GM12878 (cell line): Measurements from ENCODE around the gene DLG2. TPM values are rescaled to one million over a fixed set of nuclear protein-coding genes. Genes with fewer than 3 reads are reported as not detected.

Source experiments
- ATAC-seq: fragments of 200-7000 bp; cut with Tn5 transposase; 3 replicates; pipeline ENCODE4 v1.9.1; 2020; ENCODE audit warnings: mild to moderate bottlenecking, moderate library complexity
- BruUV-seq: library from RNA; stranded (reverse); fragments of 400-500 nt; replicated peaks from 2 replicates; lab custom pipeline; 2021; lab: Mats Ljungman, UMichigan
- CTCF ChIA-PET: fragments of 300-600 bp; sonication (Branson Sonifier 250); formaldehyde crosslinking; extraction: SDS; loops from one replicate; lab custom pipeline; 2021; ENCODE audit warnings: inconsistent platforms; lab: Yijun Ruan, JAX
- POLR2A ChIA-PET: fragments of 350-600 bp; formaldehyde crosslinking; extraction: SDS; loops from one replicate; lab custom pipeline; 2021; ENCODE audit warnings: inconsistent platforms; lab: Charles Lee
- RAD21 ChIA-PET: fragments of 300-600 bp; sonication (Branson Sonifier 250); formaldehyde crosslinking; loops from one replicate; lab custom pipeline; 2023; ENCODE audit warnings: antibody characterized with exemption; ENCODE audit not compliant: unreplicated experiment; lab: Charles Lee
- SMC1A ChIA-PET: fragments of 300-600 bp; sonication (Branson Sonifier 250); formaldehyde crosslinking; loops from one replicate; lab custom pipeline; 2023; ENCODE audit not compliant: unreplicated experiment, uncharacterized antibody; lab: Charles Lee
- DNase-seq: peaks from one replicate; pipeline ENCODE4 v3.0.0-alpha.2; 2011; ENCODE audit warnings: low read depth, low spot score
- FAIRE-seq: peaks from 3 replicates; lab custom pipeline; 2011; peaks lifted over from hg19 to GRCh38; lab: Jason Lieb, UNC
- H2AFZ ChIP-seq: 2 replicates; pipeline ENCODE4 v1.6.0; 2011; ENCODE audit warnings: low read depth, low read length, control low read depth; ENCODE audit not compliant: control insufficient read depth
- H3K27ac ChIP-seq: 2 replicates; pipeline ENCODE4 v1.5.1; 2011; ENCODE audit warnings: control low read depth; ENCODE audit not compliant: control insufficient read depth, insufficient read depth
- H3K27me3 ChIP-seq, 2 experiments: replicated peaks in 1 of 2; 2 replicates each; pipeline versions ENCODE4 v1.6.0 to v1.6.1; 2011; ENCODE audit warnings: low read length in 1 of 2; ENCODE audit not compliant: control insufficient read depth in 2 of 2, insufficient read depth in 2 of 2
- H3K36me3 ChIP-seq, 2 experiments: 2 replicates each; pipeline ENCODE4 v1.5.1; 2011; ENCODE audit warnings: low read length in 1 of 2; ENCODE audit not compliant: control insufficient read depth in 2 of 2, insufficient read depth in 2 of 2
- H3K4me1 ChIP-seq: 2 replicates; pipeline ENCODE4 v1.6.1; 2011; ENCODE audit warnings: mild to moderate bottlenecking, low read length, moderate library complexity, mixed read lengths; ENCODE audit not compliant: control insufficient read depth, insufficient read depth
- H3K4me2 ChIP-seq: 2 replicates; pipeline ENCODE4 v1.6.0; 2011; ENCODE audit warnings: control low read depth; ENCODE audit not compliant: control insufficient read depth, insufficient read depth
- H3K4me3 ChIP-seq: fragments of 200-600 bp; sonication (generic); 2 replicates; pipeline ENCODE4 v1.5.1; 2016
- H3K79me2 ChIP-seq: 2 replicates; pipeline ENCODE4 v1.6.0; 2011; ENCODE audit warnings: low read length; ENCODE audit not compliant: control insufficient read depth, insufficient read depth
- H3K9ac ChIP-seq: 2 replicates; pipeline ENCODE4 v1.8.0; 2011; ENCODE audit warnings: low read length, control low read depth, mixed read lengths; ENCODE audit not compliant: control insufficient read depth, insufficient read depth
- H3K9me3 ChIP-seq: replicated peaks from 3 replicates; pipeline ENCODE4 v1.5.1; 2011; ENCODE audit warnings: mild to moderate bottlenecking, low read length; ENCODE audit not compliant: control insufficient read depth, insufficient read depth
- H4K20me1 ChIP-seq: 2 replicates; pipeline ENCODE4 v1.6.0; 2011; ENCODE audit not compliant: control insufficient read depth, insufficient read depth
- CBX3 ChIP-seq: fragments of 200-600 bp; sonication (generic); IDR thresholded peaks from 2 replicates; pipeline ENCODE4 v1.6.1; 2016; ENCODE audit warnings: low read depth, borderline replicate concordance
- RCOR1 ChIP-seq: conservative IDR thresholded peaks from 2 replicates; pipeline ENCODE4 v1.6.1; 2012; ENCODE audit warnings: low read depth, low read length, improper control_type of control experiment
- SMAD5 ChIP-seq: IDR thresholded peaks from 2 replicates; pipeline ENCODE4 v1.6.1; 2016; ENCODE audit warnings: antibody characterized with exemption, low read depth
- SUZ12 ChIP-seq: fragments of 200-600 bp; sonication (generic); IDR thresholded peaks from one replicate; pipeline ENCODE4 v1.6.1; 2018; ENCODE audit warnings: antibody characterized with exemption, mild to moderate bottlenecking; ENCODE audit not compliant: unreplicated experiment
- ZNF207 ChIP-seq: fragments of 450-650 bp; IDR thresholded peaks from 2 replicates; pipeline ENCODE4 v1.6.1; 2014; ENCODE audit warnings: antibody characterized with exemption, mild to moderate bottlenecking, borderline replicate concordance
- ZNF274 ChIP-seq: IDR thresholded peaks from one replicate; pipeline ENCODE4 v1.8.0; 2011; ENCODE audit not compliant: insufficient read length, insufficient read depth
- WGBS: methylation state at CpG from one replicate; pipeline ENCODE4 v1.1.6; 2016; ENCODE audit warnings: low lambda C conversion rate; ENCODE audit not compliant: insufficient replicate concordance, insufficient coverage; ENCODE audit errors: missing lambda C conversion rate; 5-methylcytosine and 5-hydroxymethylcytosine counted together
- in situ Hi-C: fragments of 300-500 bp; cut with MboI; formaldehyde crosslinking; loops from 9 replicates; pipeline ENCODE4 v1.14.3; 2018; ENCODE audit warnings: mixed read lengths
- intact Hi-C: fragments of 100-400 bp; cut with micrococcal nuclease; formaldehyde crosslinking; loops from one replicate; pipeline ENCODE4 v1.14.2; 2022; ENCODE audit not compliant: unreplicated experiment
- polyA plus RNA-seq, 11 experiments: library from polyadenylated mRNA; depleted of rRNA in 4 of 11; unstranded in 6 of 11; stranded (reverse) in 5 of 11; fragments of >200 nt; fragmentation: Nextera tagmentation in 4 of 11; fragmentation: Illumina TruSeq in 1 of 11; extraction: Ambion mirVana in 4 of 11; extraction: Trizol in 1 of 11; gene quantifications; 1 replicate in 1 of 11; 2 replicates in 10 of 11; pipeline versions ENCODE4 v1.2.1 to v1.2.3, GENCODE V29; 2011 to 2016; ENCODE audit warnings: inconsistent platforms in 2 of 11, missing spikeins in 2 of 11, low read depth in 1 of 11
- total RNA-seq, 4 experiments: library from RNA; depleted of rRNA in 3 of 4; stranded (reverse); fragments of >200 nt in 3 of 4; fragmentation: Illumina TruSeq in 1 of 4; extraction: Trizol in 1 of 4; gene quantifications; 2 replicates each; pipeline versions ENCODE4 v1.2.1 to v1.2.3, GENCODE V29; 2013 to 2021
- TF ChIP-seq, protein P1 (sequence below): fragments of 450-650 bp; IDR thresholded peaks from 2 replicates; pipeline ENCODE4 v1.6.1; 2016; ENCODE audit warnings: mild to moderate bottlenecking
- TF ChIP-seq, protein P2 (sequence below): fragments of 450-650 bp; IDR thresholded peaks from 2 replicates; pipeline ENCODE4 v1.6.1; 2017; ENCODE audit warnings: mild to moderate bottlenecking, moderate library complexity
- TF ChIP-seq, protein P3 (sequence below): IDR thresholded peaks from 2 replicates; pipeline ENCODE4 v1.6.1; 2012; ENCODE audit warnings: low read length, inconsistent platforms

DLG2 gene
- total and polyA plus RNA-seq, 10 of the 15 experiments (the other 5 are each of a cell fraction or from before 2014, with no cell fraction given) = 0.09 to 0.98 (median 0.35) TPM

DNA sequence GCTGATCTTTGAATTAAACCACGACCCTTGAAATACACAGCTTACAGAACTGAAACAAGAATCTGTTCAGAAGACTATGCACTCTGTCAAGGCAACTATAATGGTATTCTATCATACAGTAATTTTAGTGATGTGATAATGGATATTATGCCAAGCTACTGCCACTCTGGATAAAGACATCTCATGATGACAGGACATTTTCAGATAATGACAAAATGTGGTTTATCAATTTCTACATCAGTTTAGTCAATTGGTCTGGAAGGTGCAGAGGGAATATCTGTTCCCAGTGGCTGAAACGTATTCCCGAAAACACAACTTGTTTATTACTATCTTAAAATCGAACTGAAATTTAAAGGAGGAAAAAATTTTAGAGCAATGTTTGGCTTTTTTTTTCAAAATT, 1331.3 kb downstream of the DLG2 start:
- FAIRE-seq (no peak), ATAC-seq (no peak)

DNA sequence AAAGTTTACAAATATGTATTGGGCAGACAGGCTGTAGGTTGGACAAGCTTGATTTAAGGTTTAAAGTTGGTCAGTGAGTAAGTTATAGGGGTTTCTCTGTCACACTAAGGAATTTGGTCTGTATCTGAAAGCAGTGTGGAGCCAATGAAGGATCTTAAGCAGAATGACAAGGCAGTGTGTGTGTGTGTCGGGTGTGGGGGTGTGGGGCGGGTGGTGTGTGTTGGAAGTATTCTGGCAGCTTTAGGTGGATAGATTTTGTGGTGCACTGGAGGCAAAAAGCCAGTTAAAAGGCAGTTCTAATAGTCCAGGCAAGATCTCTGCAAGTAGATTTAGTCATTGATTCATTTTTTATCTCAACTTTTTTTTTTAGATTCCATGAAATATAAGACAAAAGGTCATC, 1334.2 kb downstream of the DLG2 start:
- H3K9ac ChIP-seq = no peak overlapping the region
- H3K36me3 ChIP-seq = no peaks in the 10 kb centered on the region
- H3K4me2 ChIP-seq = no peak overlapping the region
- H3K4me1 ChIP-seq = peaks cover 15% of the 10 kb centered on the region
- H3K4me3 ChIP-seq = no peak overlapping the region
- in situ Hi-C loops (no loop called here), intact Hi-C loops (no loop called here)
- H3K9me3 ChIP-seq = no peaks in the 10 kb centered on the region
- no peaks in the 10 kb centered on the region for H3K79me2 ChIP-seq
- no peak overlapping the region for H2AFZ ChIP-seq
- DNase-seq (no peak), FAIRE-seq (no peak), ATAC-seq (no peak)
- H4K20me1 ChIP-seq = no peaks in the 10 kb centered on the region
- CTCF ChIA-PET = interaction anchor here (0.6 to 1.9 kb wide), 4 partner anchors 10 to 640 kb away, joined by 3 to 4 read pairs (median 3); no protein-coding TSS in a partner anchor
- RAD21 ChIA-PET = no interaction called here
- POLR2A ChIA-PET = interaction anchor here (0.6 kb wide), 1 partner anchor 35 kb away, joined by 3 read pairs; no protein-coding TSS in a partner anchor
- H3K27ac ChIP-seq = no peak overlapping the region
- BruUV-seq = no TSS peak
- 53% methylated on average over 2 of the region's 2 CpGs for WGBS
- SMC1A ChIA-PET = interaction anchor here (0.9 to 2.4 kb wide), 4 partner anchors 10 to 62 kb away, joined by 3 to 6 read pairs (median 3); no protein-coding TSS in a partner anchor
- H3K27me3 ChIP-seq = no peaks in the 10 kb centered on the region; a peak in 1 of 4 replicates
- TF ChIP-seq, protein P1, sequence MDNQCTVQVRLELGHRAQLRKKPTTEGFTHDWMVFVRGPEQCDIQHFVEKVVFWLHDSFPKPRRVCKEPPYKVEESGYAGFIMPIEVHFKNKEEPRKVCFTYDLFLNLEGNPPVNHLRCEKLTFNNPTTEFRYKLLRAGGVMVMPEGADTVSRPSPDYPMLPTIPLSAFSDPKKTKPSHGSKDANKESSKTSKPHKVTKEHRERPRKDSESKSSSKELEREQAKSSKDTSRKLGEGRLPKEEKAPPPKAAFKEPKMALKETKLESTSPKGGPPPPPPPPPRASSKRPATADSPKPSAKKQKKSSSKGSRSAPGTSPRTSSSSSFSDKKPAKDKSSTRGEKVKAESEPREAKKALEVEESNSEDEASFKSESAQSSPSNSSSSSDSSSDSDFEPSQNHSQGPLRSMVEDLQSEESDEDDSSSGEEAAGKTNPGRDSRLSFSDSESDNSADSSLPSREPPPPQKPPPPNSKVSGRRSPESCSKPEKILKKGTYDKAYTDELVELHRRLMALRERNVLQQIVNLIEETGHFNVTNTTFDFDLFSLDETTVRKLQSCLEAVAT = no peak
- TF ChIP-seq RCOR1 (no peak), SMAD5 (no peak), ZNF274 (no peak), SUZ12 (no peak)
- TF ChIP-seq, protein P2, sequence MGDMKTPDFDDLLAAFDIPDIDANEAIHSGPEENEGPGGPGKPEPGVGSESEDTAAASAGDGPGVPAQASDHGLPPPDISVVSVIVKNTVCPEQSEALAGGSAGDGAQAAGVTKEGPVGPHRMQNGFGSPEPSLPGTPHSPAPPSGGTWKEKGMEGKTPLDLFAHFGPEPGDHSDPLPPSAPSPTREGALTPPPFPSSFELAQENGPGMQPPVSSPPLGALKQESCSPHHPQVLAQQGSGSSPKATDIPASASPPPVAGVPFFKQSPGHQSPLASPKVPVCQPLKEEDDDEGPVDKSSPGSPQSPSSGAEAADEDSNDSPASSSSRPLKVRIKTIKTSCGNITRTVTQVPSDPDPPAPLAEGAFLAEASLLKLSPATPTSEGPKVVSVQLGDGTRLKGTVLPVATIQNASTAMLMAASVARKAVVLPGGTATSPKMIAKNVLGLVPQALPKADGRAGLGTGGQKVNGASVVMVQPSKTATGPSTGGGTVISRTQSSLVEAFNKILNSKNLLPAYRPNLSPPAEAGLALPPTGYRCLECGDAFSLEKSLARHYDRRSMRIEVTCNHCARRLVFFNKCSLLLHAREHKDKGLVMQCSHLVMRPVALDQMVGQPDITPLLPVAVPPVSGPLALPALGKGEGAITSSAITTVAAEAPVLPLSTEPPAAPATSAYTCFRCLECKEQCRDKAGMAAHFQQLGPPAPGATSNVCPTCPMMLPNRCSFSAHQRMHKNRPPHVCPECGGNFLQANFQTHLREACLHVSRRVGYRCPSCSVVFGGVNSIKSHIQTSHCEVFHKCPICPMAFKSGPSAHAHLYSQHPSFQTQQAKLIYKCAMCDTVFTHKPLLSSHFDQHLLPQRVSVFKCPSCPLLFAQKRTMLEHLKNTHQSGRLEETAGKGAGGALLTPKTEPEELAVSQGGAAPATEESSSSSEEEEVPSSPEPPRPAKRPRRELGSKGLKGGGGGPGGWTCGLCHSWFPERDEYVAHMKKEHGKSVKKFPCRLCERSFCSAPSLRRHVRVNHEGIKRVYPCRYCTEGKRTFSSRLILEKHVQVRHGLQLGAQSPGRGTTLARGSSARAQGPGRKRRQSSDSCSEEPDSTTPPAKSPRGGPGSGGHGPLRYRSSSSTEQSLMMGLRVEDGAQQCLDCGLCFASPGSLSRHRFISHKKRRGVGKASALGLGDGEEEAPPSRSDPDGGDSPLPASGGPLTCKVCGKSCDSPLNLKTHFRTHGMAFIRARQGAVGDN = no peak

More for the DNA sequence above, 1331.3 kb downstream of the DLG2 start:
- ChIA-PET POLR2A (no interaction called here), SMC1A (interaction anchor here (1.0 to 1.3 kb wide), 2 partner anchors 9 to 90 kb away, joined by 3 read pairs; no protein-coding TSS in a partner anchor), RAD21 (no interaction called here), CTCF (no interaction called here)
- in situ Hi-C loops = no loop called here
- DNase-seq = no peak
- Histone ChIP-seq H3K36me3 (no peaks in the 10 kb centered on the region), H3K4me1 (no peaks in the 10 kb centered on the region), H3K4me3 (no peak overlapping the region), H3K4me2 (no peak overlapping the region), H3K27me3 (no peaks in the 10 kb centered on the region; a peak in 1 of 4 replicates), H3K27ac (no peak overlapping the region), H4K20me1 (no peaks in the 10 kb centered on the region), H3K9me3 (no peaks in the 10 kb centered on the region), H2AFZ (no peak overlapping the region), H3K79me2 (no peaks in the 10 kb centered on the region), H3K9ac (no peak overlapping the region)
- no TSS peak for BruUV-seq
- TF ChIP-seq CBX3 = no peak
- TF ChIP-seq, protein P3, sequence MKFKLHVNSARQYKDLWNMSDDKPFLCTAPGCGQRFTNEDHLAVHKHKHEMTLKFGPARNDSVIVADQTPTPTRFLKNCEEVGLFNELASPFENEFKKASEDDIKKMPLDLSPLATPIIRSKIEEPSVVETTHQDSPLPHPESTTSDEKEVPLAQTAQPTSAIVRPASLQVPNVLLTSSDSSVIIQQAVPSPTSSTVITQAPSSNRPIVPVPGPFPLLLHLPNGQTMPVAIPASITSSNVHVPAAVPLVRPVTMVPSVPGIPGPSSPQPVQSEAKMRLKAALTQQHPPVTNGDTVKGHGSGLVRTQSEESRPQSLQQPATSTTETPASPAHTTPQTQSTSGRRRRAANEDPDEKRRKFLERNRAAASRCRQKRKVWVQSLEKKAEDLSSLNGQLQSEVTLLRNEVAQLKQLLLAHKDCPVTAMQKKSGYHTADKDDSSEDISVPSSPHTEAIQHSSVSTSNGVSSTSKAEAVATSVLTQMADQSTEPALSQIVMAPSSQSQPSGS = no peak
- TF ChIP-seq ZNF207 = no peak
- WGBS = 48% methylated on average over 4 of the region's 4 CpGs
- intact Hi-C loops = no loop called here
